Measurements from ENCODE around the gene IL17RD. TPM values are rescaled to one million over a fixed set of nuclear protein-coding genes. Genes with fewer than 3 reads are reported as not detected.

IL17RD gene
- total and polyA plus RNA-seq, 11 donors, result 1.4 to 11.3 (median 5.4) TPM

- DNase-seq (no peak), ATAC-seq (no peak)
- 96 to 97% (median 96%) methylated on average over 8 of the region's 8 CpGs for WGBS, 4 donors
- Histone ChIP-seq H3K4me3 (no peak overlapping the region), H3K27ac (no peak overlapping the region), H3K36me3 (peaks cover 0 to 63% (median 16%) of the 10 kb centered on the region in 9 donors), H3K9me3 (no peaks in the 10 kb centered on the region), H3K4me1 (no peaks in the 10 kb centered on the region), H3K27me3 (no peaks in the 10 kb centered on the region)
- intact Hi-C loops (cut with DNase I), result loop anchor here in 3 of 10 donors (10.0 kb wide), 2 partner anchors 56 to 326 kb away; partner anchors contain the start of gene IL17RD (in 2 of the 3)
- TF ChIP-seq POLR2A (IDR thresholded peaks at IDR 0.05) (no peak), CTCF (IDR thresholded peaks at IDR 0.05) (no peak)
Observed at GRCh38 chr3:57108684-57109083, 56.5 kb downstream of the IL17RD start.

- no peak overlapping the region for H3K4me3 ChIP-seq
- H3K36me3 ChIP-seq, result peaks cover 0 to 79% (median 16%) of the 10 kb centered on the region in 9 donors
- 94 to 99% (median 96%) methylated on average over 9 of the region's 9 CpGs for WGBS, 4 donors
- H3K9me3 ChIP-seq, result no peaks in the 10 kb centered on the region
- no peaks in the 10 kb centered on the region for H3K4me1 ChIP-seq
- intact Hi-C loops (cut with DNase I), result loop anchor here in 3 of 10 donors (10.0 kb wide), 2 partner anchors 59 to 329 kb away; partner anchors contain the start of gene IL17RD (in 2 of the 3)
- ATAC-seq (no peak), DNase-seq (no peak)
- H3K27ac ChIP-seq, result no peak overlapping the region
- TF ChIP-seq CTCF (IDR thresholded peaks at IDR 0.05), result no peak
- TF ChIP-seq POLR2A (IDR thresholded peaks at IDR 0.05), result no peak
- no peaks in the 10 kb centered on the region for H3K27me3 ChIP-seq
Observed at GRCh38 chr3:57105585-57105984, 59.6 kb downstream of the IL17RD start.

- peaks cover 0 to 72% (median 17%) of the 10 kb centered on the region in 9 donors for H3K36me3 ChIP-seq
- intact Hi-C loops (cut with DNase I), result loop anchor here (1.0 to 10.0 kb wide), 10 partner anchors 62 to 335 kb away; partner anchors contain the start of genes IL17RD (in 5 of the 10) and APPL1 (in 1 of the 10)
- no peak overlapping the region for H3K4me3 ChIP-seq
- 12 to 18% (median 16%) methylated on average over 7 of the region's 7 CpGs for WGBS, 4 donors
- H3K9me3 ChIP-seq, result no peaks in the 10 kb centered on the region
- peaks cover 0 to 4% (median 0%) of the 10 kb centered on the region in 12 donors for H3K4me1 ChIP-seq
- peak in 3 of 4 donors; percentile 81 to 83 (median 82) for ATAC-seq
- peak overlapping the region in 1 of 12 donors; percentile 31 for H3K27ac ChIP-seq
- no peaks in the 10 kb centered on the region for H3K27me3 ChIP-seq
- peak in 4 of 5 donors; percentile 48 to 62 (median 52) for DNase-seq
- no peak for TF ChIP-seq POLR2A (IDR thresholded peaks at IDR 0.05)
- TF ChIP-seq CTCF (IDR thresholded peaks at IDR 0.05), result peak; percentile 88 to 96 (median 92)
Observed at GRCh38 chr3:57100046-57100695, 65.0 kb downstream of the IL17RD start.

Data from heart left ventricle (tissue), 16 donors.